Choroid plexus epithelial cell (primary cell): ENCODE results near the gene LRRC8C.

Source experiments
- DNase-seq: peaks from one replicate; pipeline ENCODE4 v3.0.0-alpha.2; 2010; ENCODE audit warnings: low read depth
- H3K4me3 ChIP-seq: 2 replicates; pipeline ENCODE4 v1.5.1; 2011; ENCODE audit warnings: low read depth, mild to moderate bottlenecking, control low read depth, low read length, moderate library complexity
- TF ChIP-seq, protein P1 (sequence below): conservative IDR thresholded peaks from 2 replicates; pipeline ENCODE4 v1.5.1; 2011; ENCODE audit warnings: low read depth, mild to moderate bottlenecking, control low read depth, inconsistent platforms, low read length, moderate library complexity

The LRRC8C gene

DNA sequence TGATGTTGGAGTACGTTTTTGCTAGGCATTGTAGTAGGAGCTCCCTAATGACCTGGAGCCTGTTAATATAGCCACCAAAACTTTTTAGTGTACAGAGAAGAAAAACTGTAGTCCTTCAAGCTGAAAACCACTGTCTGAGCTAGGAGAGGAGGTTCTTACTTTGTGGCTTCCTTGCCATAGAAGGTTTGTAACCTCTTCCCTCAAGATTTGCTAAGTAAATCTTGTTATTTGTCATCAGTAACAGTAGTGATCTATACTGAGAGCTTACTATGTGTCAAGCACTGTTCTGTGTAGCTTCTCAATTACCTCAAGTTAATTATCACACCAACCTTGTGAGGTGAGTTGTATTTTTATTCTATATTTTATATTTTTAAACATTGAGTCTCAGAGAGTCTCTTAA lies 21.2 kb upstream of the LRRC8C start:
- H3K4me3 ChIP-seq, result no peak overlapping the region
- TF ChIP-seq, protein P1, sequence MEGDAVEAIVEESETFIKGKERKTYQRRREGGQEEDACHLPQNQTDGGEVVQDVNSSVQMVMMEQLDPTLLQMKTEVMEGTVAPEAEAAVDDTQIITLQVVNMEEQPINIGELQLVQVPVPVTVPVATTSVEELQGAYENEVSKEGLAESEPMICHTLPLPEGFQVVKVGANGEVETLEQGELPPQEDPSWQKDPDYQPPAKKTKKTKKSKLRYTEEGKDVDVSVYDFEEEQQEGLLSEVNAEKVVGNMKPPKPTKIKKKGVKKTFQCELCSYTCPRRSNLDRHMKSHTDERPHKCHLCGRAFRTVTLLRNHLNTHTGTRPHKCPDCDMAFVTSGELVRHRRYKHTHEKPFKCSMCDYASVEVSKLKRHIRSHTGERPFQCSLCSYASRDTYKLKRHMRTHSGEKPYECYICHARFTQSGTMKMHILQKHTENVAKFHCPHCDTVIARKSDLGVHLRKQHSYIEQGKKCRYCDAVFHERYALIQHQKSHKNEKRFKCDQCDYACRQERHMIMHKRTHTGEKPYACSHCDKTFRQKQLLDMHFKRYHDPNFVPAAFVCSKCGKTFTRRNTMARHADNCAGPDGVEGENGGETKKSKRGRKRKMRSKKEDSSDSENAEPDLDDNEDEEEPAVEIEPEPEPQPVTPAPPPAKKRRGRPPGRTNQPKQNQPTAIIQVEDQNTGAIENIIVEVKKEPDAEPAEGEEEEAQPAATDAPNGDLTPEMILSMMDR, result no peak
- DNase-seq, result no peak

DNA sequence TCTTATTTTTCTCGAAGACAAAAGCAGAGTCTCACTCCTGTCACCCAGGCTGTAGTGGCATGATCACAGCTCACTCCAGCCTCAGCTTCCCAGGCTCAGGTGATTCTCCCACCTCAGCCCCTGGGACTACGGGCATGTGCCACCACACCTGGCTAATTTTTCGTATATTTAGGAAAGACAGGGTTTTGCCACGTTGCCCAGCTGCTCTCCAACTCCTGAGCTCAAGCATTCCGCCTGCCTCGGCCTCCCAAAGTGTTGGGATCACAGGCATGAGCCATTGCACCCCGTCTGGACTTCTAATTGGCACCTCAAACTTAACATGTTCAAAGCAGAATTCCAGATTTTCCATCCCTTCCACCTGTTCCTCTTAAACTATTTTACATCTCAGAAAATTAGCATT lies 19.0 kb upstream of the LRRC8C start:
- H3K4me3 ChIP-seq, result no peak overlapping the region
- DNase-seq, result no peak
- TF ChIP-seq, protein P1, result no peak

DNA sequence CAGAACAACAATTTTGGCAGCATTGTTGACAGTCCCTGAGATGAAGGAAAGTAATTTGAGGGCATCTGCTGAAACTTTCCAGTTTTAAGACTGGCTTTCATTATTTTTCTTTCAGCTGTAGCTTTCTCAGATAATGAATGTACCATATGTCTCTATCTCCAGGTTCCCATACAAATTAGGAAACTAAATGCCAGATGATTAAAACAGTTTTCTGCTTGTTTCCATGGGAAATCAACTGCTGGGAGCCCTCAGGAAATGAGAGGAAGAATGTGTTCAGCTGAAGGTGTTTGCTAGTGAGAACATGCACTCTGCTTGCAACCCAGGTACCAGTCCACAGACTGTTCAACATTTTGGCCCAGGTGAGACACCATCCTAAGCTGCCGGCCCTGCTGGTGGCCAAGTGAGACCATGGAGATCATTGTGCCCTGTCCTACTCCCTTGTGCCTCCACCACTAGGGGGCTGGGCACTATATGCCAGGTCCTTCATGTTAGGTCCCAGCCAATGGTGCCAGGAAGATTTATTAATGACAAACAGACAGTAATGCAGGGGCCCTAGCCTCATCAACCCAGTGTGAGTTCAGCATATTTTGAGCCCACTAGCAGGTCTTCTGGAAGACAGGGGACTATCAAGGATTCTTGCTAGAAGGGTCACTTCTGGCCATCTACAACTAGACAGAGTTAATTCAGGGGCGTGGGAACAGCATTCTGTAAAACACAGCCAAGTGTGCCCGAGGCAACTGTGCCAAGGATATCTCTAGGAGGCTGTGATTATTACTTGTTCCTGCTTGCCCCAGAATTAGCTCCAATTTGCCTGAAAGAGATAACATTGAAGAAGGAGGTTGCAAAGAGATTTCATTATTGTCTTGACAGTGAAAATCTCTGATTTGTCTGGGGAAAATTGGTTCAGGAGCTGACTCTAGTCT lies 17.0 kb upstream of the LRRC8C start:
- no peak for DNase-seq
- no peak overlapping the region for H3K4me3 ChIP-seq
- TF ChIP-seq, protein P1, result peak; percentile 49

DNA sequence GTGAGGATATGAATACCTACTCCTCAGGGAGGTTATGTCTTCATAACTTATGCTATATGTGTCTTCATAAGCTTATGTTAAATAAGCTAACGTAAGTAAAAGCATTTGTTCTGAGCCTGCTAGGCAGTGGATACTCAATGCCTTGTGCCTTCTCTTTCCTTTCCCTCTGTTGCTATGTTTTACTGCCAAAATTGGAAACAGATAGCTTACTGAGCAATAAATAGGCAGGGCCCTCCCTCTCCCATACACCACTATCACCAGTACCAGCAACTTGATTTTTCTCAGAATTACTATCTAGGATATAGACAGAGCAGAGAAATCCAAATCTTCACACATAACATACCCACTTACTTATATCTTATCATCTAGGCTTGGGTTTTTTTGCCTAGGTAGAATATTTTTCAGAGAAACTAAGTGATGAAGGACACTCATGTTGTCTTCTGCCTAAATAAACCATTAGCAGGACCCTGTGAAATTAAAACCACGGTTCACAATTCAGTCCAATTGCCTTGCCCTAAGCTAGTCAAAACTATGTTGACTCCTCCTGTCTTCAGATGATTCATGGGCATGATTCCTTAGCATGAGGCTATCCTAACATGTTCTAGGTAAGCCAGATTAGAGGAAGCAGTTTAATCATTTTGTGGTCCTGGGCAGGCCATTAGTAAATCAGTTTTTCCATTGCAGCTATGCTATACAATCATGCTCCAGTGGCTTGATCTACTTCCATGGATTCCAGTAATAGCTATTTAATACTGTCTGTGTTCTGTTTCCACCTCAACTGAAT lies 15.9 kb upstream of the LRRC8C start:
- no peak overlapping the region for H3K4me3 ChIP-seq
- DNase-seq, result no peak
- TF ChIP-seq, protein P1, result no peak

DNA sequence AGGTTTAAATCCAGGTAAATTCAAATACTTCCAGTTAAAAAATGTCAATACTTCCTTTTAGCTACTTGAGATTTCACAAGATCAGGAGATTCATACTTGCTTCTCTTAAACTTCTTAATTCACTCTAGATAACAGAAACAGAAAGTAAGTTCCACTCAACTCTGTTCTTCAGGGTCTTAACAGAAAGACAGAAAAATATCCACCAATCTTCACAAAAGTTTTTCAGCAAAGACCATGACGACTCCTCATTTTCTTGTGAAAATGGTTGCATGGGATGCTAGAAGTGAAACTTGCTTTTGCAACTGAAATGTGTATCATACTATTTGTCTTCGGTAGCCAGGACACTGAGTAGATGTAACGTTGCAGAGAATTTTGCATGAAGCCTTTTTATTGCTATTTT lies 12.3 kb upstream of the LRRC8C start:
- no peak for DNase-seq
- TF ChIP-seq, protein P1, result no peak
- H3K4me3 ChIP-seq, result no peak overlapping the region

DNA sequence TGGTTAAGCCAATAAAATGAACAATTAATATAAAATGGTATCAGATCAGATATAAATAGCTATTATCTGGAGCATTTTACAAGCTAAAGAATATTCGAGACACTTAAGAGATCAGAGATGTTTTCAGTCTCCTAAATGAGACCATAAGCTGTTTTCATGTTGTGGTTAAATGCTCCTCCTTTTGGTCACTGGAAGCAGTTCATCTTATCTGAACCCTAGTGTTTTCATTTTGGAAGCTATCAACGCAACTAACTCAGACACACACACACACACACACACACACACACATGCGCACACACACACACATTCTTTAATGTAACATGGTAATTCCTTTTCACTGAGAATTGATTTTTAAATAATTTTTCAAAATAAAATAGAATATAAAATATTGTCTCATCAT lies 10.0 kb upstream of the LRRC8C start:
- peak; percentile 79 for DNase-seq
- no peak overlapping the region for H3K4me3 ChIP-seq
- TF ChIP-seq, protein P1, result peak; percentile 53
